ENCODE measurements around the gene ROBO4.

DNA sequence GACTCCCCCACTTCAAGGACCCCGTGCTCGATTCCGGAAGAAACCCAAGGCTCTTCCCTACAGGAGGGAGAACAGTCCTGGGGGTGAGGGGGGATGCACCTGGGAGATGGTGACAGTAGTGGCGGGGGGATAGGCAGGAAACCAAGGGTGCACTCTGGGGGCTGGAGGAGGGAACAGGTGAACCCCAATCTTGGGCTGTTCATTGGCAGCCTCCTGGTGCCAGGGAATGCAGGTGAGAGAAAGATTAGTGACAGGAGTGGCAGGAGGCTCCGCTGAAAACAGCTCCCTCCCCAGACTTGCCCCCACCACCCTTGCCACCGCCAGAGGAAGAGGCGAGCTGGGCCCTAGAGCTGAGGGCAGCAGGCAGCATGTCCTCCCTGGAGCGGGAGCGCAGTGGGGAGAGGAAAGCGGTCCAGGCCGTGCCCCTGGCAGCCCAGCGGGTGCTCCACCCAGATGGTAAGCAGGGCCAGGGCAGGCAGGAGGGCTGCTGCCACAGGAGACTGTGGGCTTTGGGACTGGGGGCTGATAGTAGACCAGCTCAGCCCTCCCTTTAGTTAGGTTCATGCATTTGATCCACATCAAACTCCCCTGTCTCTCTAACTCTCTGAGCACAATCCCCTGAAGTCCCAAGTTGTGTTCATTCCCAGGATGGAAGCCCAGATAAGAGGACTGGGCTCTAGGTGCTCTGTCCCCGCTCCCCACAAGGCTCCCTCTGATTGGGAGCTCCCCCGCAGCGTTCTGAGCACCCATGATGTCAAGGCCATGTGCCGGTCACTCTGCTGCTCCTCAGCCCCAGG lies 18.0 kb downstream of the ROBO4 start:
- TF ChIP-seq EZH2 (IDR thresholded peaks at IDR 0.05; ENCODE audit: low read depth, unreplicated experiment) (no peak), EZH2phosphoT487 (IDR thresholded peaks at IDR 0.05; ENCODE audit: unreplicated experiment) (no peak), CREB1 (CRISPR knock-in tag; IDR thresholded peaks at IDR 0.05; ENCODE audit: low read depth) (no peak), JUNB (IDR thresholded peaks at IDR 0.05; ENCODE audit: unreplicated experiment) (no peak), POLR2AphosphoS5 (IDR thresholded peaks at IDR 0.05; ENCODE audit: low read depth) (no peak), STAT1 (IDR thresholded peaks at IDR 0.05; ENCODE audit: unreplicated experiment) (no peak), NANOG (IDR thresholded peaks at IDR 0.05; ENCODE audit: borderline replicate concordance) (no peak), ZNF114 (CRISPR knock-in tag; IDR thresholded peaks at IDR 0.05) (no peak)
- TF ChIP-seq, protein P1, sequence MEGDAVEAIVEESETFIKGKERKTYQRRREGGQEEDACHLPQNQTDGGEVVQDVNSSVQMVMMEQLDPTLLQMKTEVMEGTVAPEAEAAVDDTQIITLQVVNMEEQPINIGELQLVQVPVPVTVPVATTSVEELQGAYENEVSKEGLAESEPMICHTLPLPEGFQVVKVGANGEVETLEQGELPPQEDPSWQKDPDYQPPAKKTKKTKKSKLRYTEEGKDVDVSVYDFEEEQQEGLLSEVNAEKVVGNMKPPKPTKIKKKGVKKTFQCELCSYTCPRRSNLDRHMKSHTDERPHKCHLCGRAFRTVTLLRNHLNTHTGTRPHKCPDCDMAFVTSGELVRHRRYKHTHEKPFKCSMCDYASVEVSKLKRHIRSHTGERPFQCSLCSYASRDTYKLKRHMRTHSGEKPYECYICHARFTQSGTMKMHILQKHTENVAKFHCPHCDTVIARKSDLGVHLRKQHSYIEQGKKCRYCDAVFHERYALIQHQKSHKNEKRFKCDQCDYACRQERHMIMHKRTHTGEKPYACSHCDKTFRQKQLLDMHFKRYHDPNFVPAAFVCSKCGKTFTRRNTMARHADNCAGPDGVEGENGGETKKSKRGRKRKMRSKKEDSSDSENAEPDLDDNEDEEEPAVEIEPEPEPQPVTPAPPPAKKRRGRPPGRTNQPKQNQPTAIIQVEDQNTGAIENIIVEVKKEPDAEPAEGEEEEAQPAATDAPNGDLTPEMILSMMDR (conservative IDR thresholded peaks at IDR 0.05; ENCODE audit: low read depth in 2 of 2), result no peak
- TF ChIP-seq, protein P2, sequence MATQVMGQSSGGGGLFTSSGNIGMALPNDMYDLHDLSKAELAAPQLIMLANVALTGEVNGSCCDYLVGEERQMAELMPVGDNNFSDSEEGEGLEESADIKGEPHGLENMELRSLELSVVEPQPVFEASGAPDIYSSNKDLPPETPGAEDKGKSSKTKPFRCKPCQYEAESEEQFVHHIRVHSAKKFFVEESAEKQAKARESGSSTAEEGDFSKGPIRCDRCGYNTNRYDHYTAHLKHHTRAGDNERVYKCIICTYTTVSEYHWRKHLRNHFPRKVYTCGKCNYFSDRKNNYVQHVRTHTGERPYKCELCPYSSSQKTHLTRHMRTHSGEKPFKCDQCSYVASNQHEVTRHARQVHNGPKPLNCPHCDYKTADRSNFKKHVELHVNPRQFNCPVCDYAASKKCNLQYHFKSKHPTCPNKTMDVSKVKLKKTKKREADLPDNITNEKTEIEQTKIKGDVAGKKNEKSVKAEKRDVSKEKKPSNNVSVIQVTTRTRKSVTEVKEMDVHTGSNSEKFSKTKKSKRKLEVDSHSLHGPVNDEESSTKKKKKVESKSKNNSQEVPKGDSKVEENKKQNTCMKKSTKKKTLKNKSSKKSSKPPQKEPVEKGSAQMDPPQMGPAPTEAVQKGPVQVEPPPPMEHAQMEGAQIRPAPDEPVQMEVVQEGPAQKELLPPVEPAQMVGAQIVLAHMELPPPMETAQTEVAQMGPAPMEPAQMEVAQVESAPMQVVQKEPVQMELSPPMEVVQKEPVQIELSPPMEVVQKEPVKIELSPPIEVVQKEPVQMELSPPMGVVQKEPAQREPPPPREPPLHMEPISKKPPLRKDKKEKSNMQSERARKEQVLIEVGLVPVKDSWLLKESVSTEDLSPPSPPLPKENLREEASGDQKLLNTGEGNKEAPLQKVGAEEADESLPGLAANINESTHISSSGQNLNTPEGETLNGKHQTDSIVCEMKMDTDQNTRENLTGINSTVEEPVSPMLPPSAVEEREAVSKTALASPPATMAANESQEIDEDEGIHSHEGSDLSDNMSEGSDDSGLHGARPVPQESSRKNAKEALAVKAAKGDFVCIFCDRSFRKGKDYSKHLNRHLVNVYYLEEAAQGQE (IDR thresholded peaks at IDR 0.05; ENCODE audit: unreplicated experiment), result no peak
- TF ChIP-seq, protein P3, sequence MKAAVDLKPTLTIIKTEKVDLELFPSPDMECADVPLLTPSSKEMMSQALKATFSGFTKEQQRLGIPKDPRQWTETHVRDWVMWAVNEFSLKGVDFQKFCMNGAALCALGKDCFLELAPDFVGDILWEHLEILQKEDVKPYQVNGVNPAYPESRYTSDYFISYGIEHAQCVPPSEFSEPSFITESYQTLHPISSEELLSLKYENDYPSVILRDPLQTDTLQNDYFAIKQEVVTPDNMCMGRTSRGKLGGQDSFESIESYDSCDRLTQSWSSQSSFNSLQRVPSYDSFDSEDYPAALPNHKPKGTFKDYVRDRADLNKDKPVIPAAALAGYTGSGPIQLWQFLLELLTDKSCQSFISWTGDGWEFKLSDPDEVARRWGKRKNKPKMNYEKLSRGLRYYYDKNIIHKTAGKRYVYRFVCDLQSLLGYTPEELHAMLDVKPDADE (IDR thresholded peaks at IDR 0.05), result no peak
